Right kidney (tissue), 9 donors: ENCODE results near the gene OR5AP2.
"Not testable (repeated sequence)": the region's sequence is repeated elsewhere in the genome, so short reads cannot be mapped to it uniquely, and the experiment has no call there.

Experiments used
- DNase-seq: peaks from one replicate; pipeline ENCODE4 v3.0.0-alpha.2; 2016
- long read RNA-seq, 8 donors: transcript quantifications; one replicate each; lab custom pipeline, GENCODE V29; 2026

OR5AP2 gene
- long read RNA-seq, donor 1: 0 reads
- long read RNA-seq, donor 2, partial matches to known transcripts: 0 of 1 reads
- long read RNA-seq, donor 2, other reads (novel, unspliced or antisense): 0 of 1 reads
- long read RNA-seq, donor 3: 0 reads
- long read RNA-seq, donor 4: 0 reads
- long read RNA-seq, donor 5: 0 reads
- long read RNA-seq, donor 6: 0 reads
- long read RNA-seq, donor 7: 0 reads
- long read RNA-seq, donor 8: 0 reads

DNA sequence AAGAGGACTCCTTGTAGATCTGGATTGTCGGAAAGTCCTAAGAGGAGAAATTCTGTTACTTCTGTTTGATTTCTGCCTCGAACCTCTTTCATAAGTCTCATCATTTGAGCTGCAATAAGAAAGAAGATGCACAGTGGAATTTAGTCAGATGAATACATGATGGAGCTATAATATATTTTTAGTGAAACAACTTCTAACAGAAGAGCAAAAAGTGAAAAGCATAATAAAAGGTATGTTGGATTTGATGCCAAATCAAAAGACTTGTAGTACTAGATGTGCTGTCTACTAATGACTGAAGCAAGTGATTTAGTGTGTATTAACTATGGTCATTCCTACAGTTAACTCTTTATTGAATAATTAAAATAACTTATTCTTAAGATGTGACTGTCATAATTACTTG is at the start of gene OR5AP2:
OR5AP2 (minus strand) TSS at position 101 of the 400 bp plus-strand sequence; CDS start at position 101, 0 bp downstream.
- no peak for DNase-seq

GRCh38 chr11:56691179-56691578 is 48.9 kb upstream of the OR5AP2 start:
- not testable (repeated sequence) for DNase-seq

DNA sequence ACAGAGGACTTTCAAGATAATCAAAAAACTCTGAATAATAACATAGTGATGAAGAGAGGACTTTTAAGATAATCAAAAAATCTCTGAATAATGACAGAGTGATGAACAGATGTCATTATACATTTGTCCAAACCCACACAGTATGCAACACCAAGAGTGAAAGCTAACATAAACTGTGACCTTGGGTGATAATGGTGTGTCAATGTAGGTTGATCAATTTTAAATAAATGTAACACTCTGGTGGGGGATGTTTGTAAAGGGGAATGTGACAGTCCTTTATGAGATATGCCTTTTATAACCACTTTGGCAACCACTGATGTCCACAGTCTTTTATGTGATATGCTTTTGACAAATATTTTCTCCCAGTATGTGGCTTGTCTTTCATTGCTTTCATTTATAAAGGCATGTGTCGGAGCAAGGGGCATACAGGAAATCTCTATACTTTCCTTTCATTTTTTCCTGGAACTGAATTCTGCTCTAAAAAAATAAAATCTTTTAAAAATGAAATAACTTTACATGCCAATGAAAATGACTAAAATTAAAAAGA is 46.4 kb upstream of the OR5AP2 start:
- DNase-seq: no peak

DNA sequence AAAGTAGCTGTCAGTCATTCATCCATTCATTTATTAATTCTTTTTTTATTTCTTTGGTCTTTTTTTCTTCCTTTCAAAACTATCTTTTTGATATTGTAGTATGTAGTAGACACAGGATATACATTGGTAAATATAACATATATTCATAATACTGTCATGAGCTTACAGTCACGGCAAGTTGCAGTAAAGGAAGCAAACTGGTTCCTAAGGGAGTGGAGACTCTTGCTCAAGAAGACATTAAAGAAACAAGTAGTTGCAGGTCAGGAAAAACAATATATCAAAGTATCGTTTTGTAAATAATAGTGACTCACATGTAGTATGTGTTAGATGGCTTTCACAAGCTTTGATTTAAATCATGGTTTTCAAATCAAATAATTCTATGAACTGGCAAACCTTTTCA is 28.7 kb upstream of the OR5AP2 start:
- no peak for DNase-seq

DNA sequence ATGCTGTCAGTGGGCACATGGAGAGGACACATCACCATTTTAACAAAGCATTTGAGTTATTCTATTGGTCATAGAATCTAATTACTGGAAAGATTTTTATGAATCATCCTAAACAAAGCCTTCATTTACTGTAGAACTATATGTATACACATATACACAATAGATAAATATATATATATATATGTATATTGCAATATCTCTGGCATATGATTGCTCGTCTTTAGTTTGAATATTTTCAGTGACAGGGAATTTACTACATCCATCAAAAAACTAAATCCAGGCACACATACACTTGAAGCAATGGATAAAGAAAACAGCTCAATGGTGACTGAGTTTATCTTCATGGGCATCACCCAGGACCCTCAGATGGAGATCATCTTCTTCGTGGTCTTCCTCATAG is 21.1 kb upstream of the OR5AP2 start, which contains the start of gene OR5AR1:
OR5AR1 (plus strand) TSS at position 301 of the 400 bp plus-strand sequence; CDS start at position 301, 0 bp downstream.
- DNase-seq: no peak

GRCh38 chr11:56659755-56660154 is 17.5 kb upstream of the OR5AP2 start:
- DNase-seq: no peak

GRCh38 chr11:56637500-56637899 is 4.7 kb downstream of the OR5AP2 start:
- DNase-seq: no peak

DNA sequence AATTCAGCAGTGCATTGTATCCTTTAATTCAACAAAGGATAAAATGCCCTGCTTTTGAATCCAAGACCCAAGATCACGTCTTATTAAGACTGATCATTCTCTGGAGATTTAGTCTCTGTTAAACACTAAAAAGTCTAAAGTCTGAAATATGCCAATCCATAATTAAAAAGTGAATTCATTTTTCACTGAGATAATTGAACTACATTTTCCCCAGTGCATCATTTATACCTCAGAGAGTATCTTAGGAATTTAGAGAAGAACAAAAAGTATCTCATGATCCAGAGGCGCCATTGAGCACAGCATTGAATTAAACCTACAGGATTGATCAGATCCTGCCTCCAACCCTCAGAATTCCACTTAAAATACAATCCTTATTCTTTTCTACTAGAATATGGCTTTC is 5.4 kb downstream of the OR5AP2 start:
- no peak for DNase-seq

GRCh38 chr11:56632329-56632728 is 9.9 kb downstream of the OR5AP2 start:
- DNase-seq: no peak

GRCh38 chr11:56625946-56626345 is 16.3 kb downstream of the OR5AP2 start:
- DNase-seq: no peak

- no peak for DNase-seq
These were observed 17.6 kb downstream of the OR5AP2 start for GRCh38 chr11:56624661-56625110.

GRCh38 chr11:56611174-56611573 is 31.1 kb downstream of the OR5AP2 start:
- DNase-seq: no peak

DNA sequence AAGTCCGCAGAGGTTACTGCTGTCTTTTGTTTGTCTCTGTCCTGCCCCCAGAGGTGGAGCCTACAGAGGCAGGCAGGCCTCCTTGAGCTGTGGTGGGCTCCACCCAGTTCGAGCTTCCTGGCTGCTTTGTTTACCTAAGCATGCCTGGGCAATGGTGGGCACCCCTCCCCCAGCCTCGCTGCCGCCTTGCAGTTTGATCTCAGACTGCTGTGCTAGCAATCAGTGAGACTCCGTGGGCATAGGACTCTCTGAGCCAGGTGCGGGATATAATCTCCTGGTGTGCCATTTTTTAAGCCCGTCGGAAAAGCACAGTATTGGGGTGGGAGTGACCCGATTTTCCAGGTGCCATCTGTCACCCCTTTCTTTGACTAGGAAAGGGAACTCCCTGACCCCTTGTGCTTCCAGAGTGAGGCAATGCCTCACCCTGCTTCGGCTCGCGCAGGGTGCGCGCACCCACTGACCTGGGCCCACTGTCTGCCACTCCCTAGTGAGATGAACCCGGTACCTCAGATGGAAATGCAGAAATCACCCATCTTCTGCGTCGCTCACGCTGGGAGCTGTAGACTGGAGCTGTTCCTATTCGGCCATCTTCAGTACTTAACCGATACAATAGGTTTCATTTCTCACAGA is 50.0 kb downstream of the OR5AP2 start:
- DNase-seq: not testable (repeated sequence)
